C4-2B (cell line): ENCODE measurements around the gene JMJD8.

Experiments used
- H3K27ac ChIP-seq: fragments of 450-650 bp; 2 replicates; pipeline ENCODE4 v1.5.1; 2017
- ZFX ChIP-seq: fragments of 450-650 bp; IDR thresholded peaks from 2 replicates; pipeline ENCODE4 v1.6.1; 2017
- TF ChIP-seq, protein P1 (sequence below): fragments of 450-650 bp; conservative IDR thresholded peaks from 2 replicates; pipeline ENCODE4 v1.5.1; 2017; ENCODE audit warnings: mild to moderate bottlenecking

The JMJD8 gene

DNA sequence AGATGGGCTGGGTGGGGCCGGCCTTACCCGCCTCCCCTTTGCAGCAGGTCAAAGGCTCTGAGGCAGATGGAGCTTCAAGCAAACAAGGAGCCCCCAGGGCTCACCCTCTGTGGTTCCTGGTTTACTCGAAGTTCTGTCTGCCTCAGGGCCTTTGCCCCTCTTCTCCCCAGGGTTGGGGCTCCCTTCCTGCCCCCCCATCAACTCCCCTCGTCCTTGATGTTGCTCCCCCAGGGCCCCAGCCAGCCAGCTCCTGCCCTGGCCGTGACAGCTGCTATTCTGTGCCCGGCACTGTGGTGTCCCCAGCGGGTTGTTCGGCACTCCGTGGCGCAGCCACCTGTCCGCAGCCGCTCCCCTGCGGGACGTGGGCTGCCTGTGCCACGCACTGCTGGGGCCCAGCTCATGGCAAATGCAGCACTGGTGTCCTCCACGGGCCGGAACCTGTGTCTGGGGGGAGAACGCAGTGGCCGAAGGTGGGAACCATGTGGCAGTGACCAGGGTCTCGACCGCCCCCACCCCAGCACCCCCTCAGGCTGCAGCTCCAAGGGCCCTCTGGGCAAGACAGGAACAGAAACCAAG lies 26.5 kb upstream of the JMJD8 start:
- H3K27ac ChIP-seq, result no peak overlapping the region

DNA sequence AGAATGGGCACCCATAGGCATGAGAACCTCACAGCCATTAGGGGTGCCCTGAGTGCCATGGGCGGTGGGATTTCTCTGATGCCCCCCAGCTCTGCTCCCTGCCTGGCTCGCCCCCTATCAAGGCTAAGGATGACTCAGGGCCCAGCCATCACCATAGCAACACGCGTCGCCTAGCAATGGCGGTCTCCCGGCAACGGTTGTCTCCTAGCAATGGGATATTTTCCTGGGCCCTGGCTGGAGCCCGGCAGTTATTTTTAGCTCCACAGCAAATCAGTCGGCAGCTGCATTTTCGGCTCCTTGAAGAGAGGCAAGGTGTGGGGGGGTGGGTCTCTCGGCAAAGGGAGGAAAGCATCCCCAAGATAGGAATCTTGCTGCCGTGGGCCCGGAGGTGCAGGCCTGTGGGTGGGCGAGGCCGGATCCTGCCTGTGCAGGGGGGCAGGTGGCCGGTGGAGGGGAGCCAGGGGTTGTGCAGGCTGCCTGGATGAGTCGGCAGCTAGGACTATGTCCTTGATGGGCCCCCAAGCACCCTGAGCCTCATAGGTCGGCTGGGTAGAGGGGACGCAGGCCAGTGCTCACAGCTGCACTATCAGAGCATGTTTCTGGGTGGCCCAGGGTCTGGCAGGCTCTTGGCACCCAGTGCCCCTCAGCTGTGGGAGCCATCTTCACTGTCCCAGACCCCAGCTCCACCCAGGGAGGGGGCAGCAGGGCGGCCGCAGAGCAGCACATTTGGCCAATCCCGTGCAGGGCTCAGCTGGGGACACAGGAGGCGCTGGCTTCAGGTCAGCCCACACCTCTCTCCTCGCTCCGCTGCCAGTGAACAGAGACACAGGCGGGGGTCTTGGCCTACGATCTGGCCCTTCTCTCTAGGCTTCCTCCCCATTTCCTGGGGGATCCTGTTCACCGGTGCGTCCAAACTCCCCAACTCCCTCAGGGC lies 25.7 kb upstream of the JMJD8 start:
- TF ChIP-seq, protein P1, sequence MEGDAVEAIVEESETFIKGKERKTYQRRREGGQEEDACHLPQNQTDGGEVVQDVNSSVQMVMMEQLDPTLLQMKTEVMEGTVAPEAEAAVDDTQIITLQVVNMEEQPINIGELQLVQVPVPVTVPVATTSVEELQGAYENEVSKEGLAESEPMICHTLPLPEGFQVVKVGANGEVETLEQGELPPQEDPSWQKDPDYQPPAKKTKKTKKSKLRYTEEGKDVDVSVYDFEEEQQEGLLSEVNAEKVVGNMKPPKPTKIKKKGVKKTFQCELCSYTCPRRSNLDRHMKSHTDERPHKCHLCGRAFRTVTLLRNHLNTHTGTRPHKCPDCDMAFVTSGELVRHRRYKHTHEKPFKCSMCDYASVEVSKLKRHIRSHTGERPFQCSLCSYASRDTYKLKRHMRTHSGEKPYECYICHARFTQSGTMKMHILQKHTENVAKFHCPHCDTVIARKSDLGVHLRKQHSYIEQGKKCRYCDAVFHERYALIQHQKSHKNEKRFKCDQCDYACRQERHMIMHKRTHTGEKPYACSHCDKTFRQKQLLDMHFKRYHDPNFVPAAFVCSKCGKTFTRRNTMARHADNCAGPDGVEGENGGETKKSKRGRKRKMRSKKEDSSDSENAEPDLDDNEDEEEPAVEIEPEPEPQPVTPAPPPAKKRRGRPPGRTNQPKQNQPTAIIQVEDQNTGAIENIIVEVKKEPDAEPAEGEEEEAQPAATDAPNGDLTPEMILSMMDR, result no peak
- TF ChIP-seq ZFX, result no peak
- H3K27ac ChIP-seq, result no peak overlapping the region

More for the DNA sequence above, 26.5 kb upstream of the JMJD8 start:
- TF ChIP-seq, protein P1, result no peak
- TF ChIP-seq ZFX, result no peak

DNA sequence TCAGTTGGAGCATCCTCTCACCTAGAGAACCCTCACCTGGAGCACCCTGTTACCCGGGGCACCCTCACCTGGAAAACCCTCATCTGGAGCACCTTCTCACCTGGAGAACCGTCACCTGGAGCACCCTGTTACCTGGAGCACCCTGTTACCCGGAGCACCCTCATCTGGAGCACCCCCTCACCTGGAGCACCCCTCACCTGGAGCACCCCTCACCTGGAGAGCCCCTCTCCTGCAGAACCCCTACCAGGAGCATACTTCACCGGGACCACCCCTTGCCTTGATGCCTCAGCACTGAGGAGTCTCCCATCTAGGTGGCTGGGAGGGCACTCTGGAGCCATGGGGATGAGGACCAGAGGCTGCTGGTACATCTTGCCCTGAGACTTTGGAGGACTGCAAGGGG lies 24.8 kb upstream of the JMJD8 start:
- no peak for TF ChIP-seq ZFX
- TF ChIP-seq, protein P1, result no peak
- no peak overlapping the region for H3K27ac ChIP-seq

DNA sequence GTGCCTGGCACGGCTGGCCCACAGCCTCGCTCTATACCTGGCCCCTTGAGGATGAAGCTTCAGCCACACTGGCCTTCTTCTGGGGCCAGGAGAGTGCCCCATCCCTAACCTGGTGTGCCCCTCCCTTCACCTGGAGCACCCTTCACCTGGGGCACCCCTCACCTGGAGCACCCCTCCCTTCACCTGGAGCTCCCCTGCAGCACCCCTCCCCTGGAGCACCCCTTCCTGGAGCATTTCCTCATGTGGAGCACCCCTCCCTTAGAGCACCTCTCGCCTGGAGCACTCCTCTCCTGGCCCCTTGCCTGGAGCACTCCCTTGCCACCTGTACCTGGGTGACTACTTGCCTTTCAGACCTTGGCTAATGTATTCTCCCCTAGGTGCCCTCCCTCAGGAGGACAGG lies 23.9 kb upstream of the JMJD8 start:
- TF ChIP-seq, protein P1, result no peak
- no peak for TF ChIP-seq ZFX
- H3K27ac ChIP-seq, result no peak overlapping the region

DNA sequence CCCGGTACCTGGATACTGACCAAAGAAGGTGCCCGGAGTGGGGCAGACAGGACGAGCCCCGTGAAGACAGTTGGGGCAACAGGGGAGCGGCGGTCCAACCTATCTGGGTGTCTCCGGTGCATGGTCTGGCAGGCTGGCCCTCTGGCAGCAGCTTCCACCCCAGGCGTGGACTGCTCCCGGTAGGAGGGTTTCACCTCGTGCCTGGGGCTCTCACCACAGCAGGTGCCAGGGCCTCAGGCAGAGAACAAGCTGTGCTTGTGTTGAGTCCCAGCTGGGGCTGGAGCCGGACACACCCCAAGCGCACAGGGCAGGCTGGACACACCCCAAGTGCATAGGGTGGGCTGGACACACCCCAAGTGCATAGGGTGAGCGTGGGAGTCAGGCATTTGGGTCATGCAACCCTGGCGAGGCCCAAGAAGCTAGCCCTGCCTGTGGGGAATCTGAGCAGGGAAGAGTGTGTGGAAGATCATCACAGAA lies 23.0 kb upstream of the JMJD8 start:
- H3K27ac ChIP-seq, result no peak overlapping the region
- TF ChIP-seq, protein P1, result no peak
- TF ChIP-seq ZFX, result no peak

DNA sequence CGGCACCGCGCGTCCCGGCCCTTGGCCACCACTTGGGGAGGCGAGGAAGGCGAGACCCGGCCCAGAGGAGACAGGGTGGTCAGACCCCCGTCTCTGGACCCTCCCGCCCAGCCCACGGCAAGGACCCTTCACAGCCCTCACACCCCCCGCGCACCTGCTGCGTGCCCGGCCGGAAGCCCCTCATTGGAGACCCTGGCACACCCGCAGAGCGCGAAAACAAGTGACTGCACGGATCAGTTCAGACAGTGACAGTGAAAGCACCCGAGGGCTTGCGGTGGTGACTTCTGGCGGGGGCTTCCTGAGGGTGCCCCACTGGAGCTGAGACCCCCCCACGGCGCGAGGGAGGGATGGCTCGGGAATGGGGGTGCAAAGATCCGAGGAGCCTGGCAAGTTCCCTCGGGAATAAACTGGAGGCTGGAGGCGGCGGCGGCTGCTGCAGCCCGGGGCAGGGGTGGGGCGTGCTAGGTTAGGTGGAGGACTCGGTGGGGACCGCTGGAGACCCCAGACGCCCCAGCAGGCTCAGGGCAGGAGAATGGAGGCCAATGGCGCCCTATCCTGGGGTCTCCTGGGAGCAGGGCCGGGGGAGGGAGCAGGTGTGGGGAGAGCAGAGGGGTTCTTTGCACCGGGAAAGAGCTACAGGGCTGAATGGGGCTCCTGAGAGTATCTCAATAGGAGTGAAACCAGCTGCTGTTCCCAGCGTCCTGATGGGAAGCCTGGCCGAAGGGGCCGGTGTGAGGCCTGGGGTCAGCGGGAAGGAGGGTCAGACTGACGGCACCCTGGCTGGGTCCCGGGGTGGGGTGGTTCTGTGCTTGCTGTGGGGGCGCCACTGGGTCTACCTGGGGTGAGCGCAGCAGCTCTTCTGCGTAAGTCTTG lies 22.3 kb upstream of the JMJD8 start:
- no peak overlapping the region for H3K27ac ChIP-seq
- TF ChIP-seq, protein P1, result no peak
